Calu3 (cell line): ENCODE measurements around the gene ARID1A. TPM values are rescaled to one million over a fixed set of nuclear protein-coding genes. Genes with fewer than 3 reads are reported as not detected.
"Not testable (repeated sequence)": the region's sequence is repeated elsewhere in the genome, so short reads cannot be mapped to it uniquely, and the experiment has no call there.

Experiments
- BruUV-seq: library from RNA; stranded (reverse); fragments of 400-500 nt; replicated peaks from 2 replicates; lab custom pipeline; 2021; lab: Mats Ljungman, UMichigan
- CTCF ChIA-PET: fragments of 300-600 bp; sonication (Branson Sonifier 250); formaldehyde crosslinking; loops from one replicate; lab custom pipeline; 2022; ENCODE audit warnings: antibody characterized with exemption; lab: Charles Lee
- DNase-seq: peaks from one replicate; pipeline ENCODE4 v3.0.0; 2022
- H3K27ac Mint-ChIP-seq: one replicate; pipeline ENCODE4 v1.8.0; 2022; ENCODE audit warnings: mixed read lengths; ENCODE audit not compliant: unreplicated experiment
- H3K27me3 Mint-ChIP-seq: one replicate; pipeline ENCODE4 v1.8.0; 2022; ENCODE audit warnings: mixed read lengths; ENCODE audit not compliant: unreplicated experiment
- H3K36me3 Mint-ChIP-seq: one replicate; pipeline ENCODE4 v1.8.0; 2022; ENCODE audit warnings: mild to moderate bottlenecking, moderate library complexity, mixed read lengths; ENCODE audit not compliant: insufficient read depth, unreplicated experiment
- H3K4me1 Mint-ChIP-seq: one replicate; pipeline ENCODE4 v1.8.0; 2022; ENCODE audit warnings: mild to moderate bottlenecking, low read depth, mixed read lengths; ENCODE audit not compliant: unreplicated experiment
- H3K4me3 Mint-ChIP-seq: one replicate; pipeline ENCODE4 v1.8.0; 2022; ENCODE audit warnings: mild to moderate bottlenecking, low read depth, moderate library complexity, mixed read lengths; ENCODE audit not compliant: unreplicated experiment
- H3K9me3 Mint-ChIP-seq: one replicate; pipeline ENCODE4 v1.8.0; 2022; ENCODE audit warnings: low read depth, mixed read lengths; ENCODE audit not compliant: unreplicated experiment
- intact Hi-C: fragments of 100-400 bp; cut with micrococcal nuclease; formaldehyde crosslinking; loops from one replicate; pipeline ENCODE4 v1.10.0; 2022; ENCODE audit not compliant: unreplicated experiment
- total RNA-seq: library from RNA; stranded (reverse); gene quantifications from 2 replicates; pipeline ENCODE4 v1.2.3, GENCODE V29; 2022
- TF ChIP-seq, protein P1 (sequence below): fragments of 200-600 bp; IDR thresholded peaks from one replicate; pipeline ENCODE4 v1.8.0; 2022; ENCODE audit warnings: antibody characterized with exemption; ENCODE audit not compliant: unreplicated experiment

Gene ARID1A
- total RNA-seq, 1 experiment from 2014 or later: 51.7 TPM

GRCh38 chr1:26792924-26793323, 97.1 kb downstream of the ARID1A start:
- H3K4me1 Mint-ChIP-seq: peaks cover 14% of the 10 kb centered on the region
- no peak overlapping the region for H3K27ac Mint-ChIP-seq
- TF ChIP-seq, protein P1, sequence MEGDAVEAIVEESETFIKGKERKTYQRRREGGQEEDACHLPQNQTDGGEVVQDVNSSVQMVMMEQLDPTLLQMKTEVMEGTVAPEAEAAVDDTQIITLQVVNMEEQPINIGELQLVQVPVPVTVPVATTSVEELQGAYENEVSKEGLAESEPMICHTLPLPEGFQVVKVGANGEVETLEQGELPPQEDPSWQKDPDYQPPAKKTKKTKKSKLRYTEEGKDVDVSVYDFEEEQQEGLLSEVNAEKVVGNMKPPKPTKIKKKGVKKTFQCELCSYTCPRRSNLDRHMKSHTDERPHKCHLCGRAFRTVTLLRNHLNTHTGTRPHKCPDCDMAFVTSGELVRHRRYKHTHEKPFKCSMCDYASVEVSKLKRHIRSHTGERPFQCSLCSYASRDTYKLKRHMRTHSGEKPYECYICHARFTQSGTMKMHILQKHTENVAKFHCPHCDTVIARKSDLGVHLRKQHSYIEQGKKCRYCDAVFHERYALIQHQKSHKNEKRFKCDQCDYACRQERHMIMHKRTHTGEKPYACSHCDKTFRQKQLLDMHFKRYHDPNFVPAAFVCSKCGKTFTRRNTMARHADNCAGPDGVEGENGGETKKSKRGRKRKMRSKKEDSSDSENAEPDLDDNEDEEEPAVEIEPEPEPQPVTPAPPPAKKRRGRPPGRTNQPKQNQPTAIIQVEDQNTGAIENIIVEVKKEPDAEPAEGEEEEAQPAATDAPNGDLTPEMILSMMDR: no peak
- intact Hi-C loops: no loop called here
- no peaks in the 10 kb centered on the region for H3K27me3 Mint-ChIP-seq
- no TSS peak for BruUV-seq
- H3K4me3 Mint-ChIP-seq: no peak overlapping the region
- no peaks in the 10 kb centered on the region for H3K9me3 Mint-ChIP-seq
- H3K36me3 Mint-ChIP-seq: peaks cover 21% of the 10 kb centered on the region
- no peak for DNase-seq
- CTCF ChIA-PET: no interaction called here

GRCh38 chr1:26794391-26794790, 98.6 kb downstream of the ARID1A start:
- no TSS peak for BruUV-seq
- Mint-ChIP-seq H3K27me3 (no peaks in the 10 kb centered on the region), H3K4me1 (peaks cover 2% of the 10 kb centered on the region), H3K4me3 (no peak overlapping the region), H3K27ac (no peak overlapping the region), H3K36me3 (peaks cover 6% of the 10 kb centered on the region), H3K9me3 (no peaks in the 10 kb centered on the region)
- CTCF ChIA-PET: no interaction called here
- intact Hi-C loops: no loop called here
- TF ChIP-seq, protein P1: no peak
- no peak for DNase-seq

GRCh38 chr1:26797627-26798026, 101.8 kb downstream of the ARID1A start:
- Mint-ChIP-seq H3K9me3 (no peaks in the 10 kb centered on the region), H3K36me3 (peaks cover 6% of the 10 kb centered on the region), H3K27me3 (no peaks in the 10 kb centered on the region), H3K4me3 (no peak overlapping the region), H3K27ac (no peak overlapping the region), H3K4me1 (no peaks in the 10 kb centered on the region)
- TF ChIP-seq, protein P1: no peak
- CTCF ChIA-PET: no interaction called here
- DNase-seq: no peak
- no TSS peak for BruUV-seq
- intact Hi-C loops: no loop called here

DNA sequence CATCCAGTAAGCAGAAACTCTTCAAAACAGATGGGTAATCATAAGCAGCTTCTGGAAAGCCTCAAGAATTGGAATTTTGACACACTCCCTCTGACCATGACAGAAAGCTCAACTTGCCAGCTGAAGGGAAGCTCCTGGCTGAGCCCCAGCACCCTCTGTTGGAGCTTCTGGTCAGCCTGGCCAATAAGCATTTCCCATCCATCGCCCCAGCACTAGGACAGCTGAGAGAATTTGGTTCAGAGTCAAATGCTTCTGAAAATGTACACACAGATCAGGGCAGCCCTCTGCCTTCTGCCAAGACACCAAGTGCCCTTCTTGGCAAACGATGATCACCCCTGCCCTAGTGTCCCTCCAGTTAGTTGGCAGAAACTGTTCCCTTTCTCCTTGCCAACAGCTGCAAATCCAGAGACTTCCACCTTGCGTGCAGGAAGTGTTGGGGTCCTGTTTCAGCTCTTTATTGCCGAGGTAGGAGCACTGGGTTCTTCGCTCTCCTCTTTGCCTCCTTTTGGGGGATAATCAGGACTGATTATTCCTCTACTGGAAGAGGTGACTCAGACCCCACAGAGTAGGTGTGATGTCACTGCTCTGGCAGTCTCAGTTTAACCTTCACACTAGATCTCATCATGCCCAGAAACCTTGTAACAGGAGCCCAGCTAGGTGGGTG, 103.8 kb downstream of the ARID1A start:
- peaks cover 2% of the 10 kb centered on the region for H3K36me3 Mint-ChIP-seq
- no peaks in the 10 kb centered on the region for H3K27me3 Mint-ChIP-seq
- TF ChIP-seq, protein P1: no peak
- no peaks in the 10 kb centered on the region for H3K9me3 Mint-ChIP-seq
- no peak overlapping the region for H3K27ac Mint-ChIP-seq
- CTCF ChIA-PET: interaction anchor here (1.0 to 2.1 kb wide), 4 partner anchors 10 to 197 kb away, joined by 3 to 8 read pairs (median 5); no protein-coding TSS in a partner anchor
- no peaks in the 10 kb centered on the region for H3K4me1 Mint-ChIP-seq
- peak; percentile 25 for DNase-seq
- intact Hi-C loops: no loop called here
- H3K4me3 Mint-ChIP-seq: no peak overlapping the region
- BruUV-seq: no TSS peak

DNA sequence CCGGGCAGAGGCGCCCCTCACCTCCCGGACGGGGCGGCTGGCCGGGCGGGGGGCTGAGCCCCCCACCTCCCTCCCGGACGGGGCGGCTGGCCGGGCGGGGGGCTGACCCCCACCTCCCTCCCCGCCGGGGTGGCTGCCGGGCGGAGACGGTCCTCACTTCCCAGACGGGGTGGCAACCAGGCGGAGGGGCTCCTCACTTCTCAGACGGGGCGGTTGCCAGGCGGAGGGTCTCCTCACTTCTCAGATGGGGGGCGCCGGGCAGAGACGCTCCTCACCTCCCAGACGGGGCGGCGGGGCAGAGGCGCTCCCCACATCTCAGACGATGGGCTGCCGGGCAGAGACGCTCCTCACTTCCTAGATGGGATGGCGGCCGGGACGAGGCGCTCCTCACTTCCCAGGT, 108.1 kb downstream of the ARID1A start:
- H3K27ac Mint-ChIP-seq, H3K9me3 Mint-ChIP-seq, CTCF ChIA-PET, H3K36me3 Mint-ChIP-seq, BruUV-seq, DNase-seq, intact Hi-C loops, H3K4me3 Mint-ChIP-seq, H3K4me1 Mint-ChIP-seq, H3K27me3 Mint-ChIP-seq: not testable (repeated sequence)
